NCI-H1694 treated with DMSO at 0.1 percent for 48 hours (cell line): ENCODE results near the gene RRM1.
"Not testable (repeated sequence)": the region's sequence is repeated elsewhere in the genome, so short reads cannot be mapped to it uniquely, and the experiment has no call there.

Source experiments
- DNase-seq: peaks from one replicate; lab custom pipeline; 2025; lab: John Stamatoyannopoulos, UW

The RRM1 gene

DNA sequence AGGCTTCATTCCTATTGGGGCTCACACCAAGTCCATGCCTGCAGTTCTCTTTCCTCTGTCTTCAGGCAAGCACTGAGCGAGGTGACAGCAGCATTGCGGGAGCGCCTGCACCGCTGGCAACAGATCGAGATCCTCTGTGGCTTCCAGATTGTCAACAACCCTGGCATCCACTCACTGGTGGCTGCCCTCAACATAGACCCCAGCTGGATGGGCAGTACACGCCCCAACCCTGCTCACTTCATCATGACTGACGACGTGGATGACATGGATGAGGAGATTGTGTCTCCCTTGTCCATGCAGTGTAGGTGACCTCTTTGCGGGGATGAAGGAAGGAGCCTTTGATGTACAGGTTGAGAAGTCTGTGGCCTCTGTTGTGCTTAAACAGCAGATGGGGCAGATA lies 11.4 kb upstream of the RRM1 start:
- no peak for DNase-seq

- DNase-seq, result no peak
Observed at GRCh38 chr11:4084406-4085125, 10.0 kb upstream of the RRM1 start.

- DNase-seq, result no peak
Observed at GRCh38 chr11:4085575-4085974, 9.0 kb upstream of the RRM1 start.

GRCh38 chr11:4086575-4087353 lies 7.8 kb upstream of the RRM1 start:
- DNase-seq, result no peak

DNA sequence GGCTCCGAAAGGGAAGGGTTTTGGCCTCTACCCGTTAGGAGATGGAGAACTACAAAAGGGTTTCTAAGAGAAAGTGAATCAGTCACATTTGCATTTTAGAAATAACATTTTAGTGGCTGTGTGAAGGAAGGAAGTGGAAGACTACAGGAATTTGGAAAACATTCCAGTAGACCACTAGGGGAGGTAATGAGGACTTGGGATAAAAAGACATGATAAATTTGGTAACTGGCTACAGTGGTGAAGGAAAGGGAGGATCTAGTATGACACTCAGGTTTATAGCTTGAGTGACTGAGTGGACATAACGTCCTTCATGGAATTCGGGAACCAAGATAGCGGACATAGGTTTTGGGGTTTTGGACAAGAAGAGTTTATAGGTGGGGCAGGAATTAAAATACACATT lies 7.0 kb upstream of the RRM1 start:
- no peak for DNase-seq

DNA sequence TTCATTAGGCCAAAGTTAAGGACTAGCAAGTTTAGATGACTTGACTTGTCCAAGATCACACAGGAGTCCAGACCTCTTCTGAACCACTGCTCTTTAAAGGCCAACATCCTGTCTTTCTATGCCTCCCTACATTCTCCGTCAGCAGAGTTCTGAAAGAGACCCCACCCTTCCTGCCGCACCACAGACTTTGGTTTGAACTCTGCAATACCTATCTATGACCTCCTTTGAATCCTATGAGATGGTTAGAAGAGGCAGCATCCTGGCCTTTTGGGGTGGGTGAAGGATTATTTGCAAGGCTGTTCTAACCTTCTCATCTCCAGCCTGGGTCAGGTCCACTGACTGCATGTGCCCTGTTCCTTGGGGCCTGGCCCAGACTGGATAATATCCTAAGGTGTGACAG lies 4.3 kb upstream of the RRM1 start:
- no peak for DNase-seq

GRCh38 chr11:4092026-4092425 lies 2.6 kb upstream of the RRM1 start:
- DNase-seq, result no peak

GRCh38 chr11:4093519-4094347 lies 866 bp upstream of the RRM1 start:
- DNase-seq, result no peak

DNA sequence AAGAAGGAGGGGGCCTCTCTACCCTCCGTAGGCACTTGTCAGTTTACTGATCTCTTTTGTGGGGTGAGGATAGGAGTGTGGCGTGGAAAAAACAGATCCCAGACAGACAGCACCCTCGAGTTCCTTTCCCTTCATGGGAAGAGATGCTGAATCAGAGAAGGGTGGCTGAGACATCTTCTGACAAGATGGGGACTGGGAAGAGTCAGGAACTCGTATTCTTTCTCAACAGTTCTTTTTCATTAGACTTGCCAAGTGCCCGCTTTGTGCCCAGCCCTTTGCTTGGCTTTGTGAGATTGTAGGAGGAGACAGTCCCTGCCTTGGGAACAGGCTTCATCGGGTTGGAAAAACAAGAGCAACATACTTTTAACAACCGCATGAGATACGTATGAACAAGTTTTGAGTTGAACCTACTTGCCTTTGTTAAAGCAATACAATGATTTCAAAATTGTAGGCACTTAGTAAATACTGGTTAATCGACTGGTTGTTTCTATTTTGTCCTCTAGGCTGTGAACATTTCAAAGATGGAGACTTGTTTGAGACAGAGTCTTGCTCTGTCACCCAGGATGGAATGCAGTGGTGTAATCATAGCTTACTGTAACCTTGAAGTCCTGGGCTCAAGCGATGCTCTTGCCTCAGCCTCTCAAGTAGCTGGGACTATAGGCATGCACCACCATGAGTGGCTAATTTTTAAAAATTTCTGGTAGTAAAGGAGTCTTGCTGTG lies 1.1 kb downstream of the RRM1 start:
- DNase-seq, result no peak

- no peak for DNase-seq
Observed at GRCh38 chr11:4098026-4098621, 3.5 kb downstream of the RRM1 start.

DNA sequence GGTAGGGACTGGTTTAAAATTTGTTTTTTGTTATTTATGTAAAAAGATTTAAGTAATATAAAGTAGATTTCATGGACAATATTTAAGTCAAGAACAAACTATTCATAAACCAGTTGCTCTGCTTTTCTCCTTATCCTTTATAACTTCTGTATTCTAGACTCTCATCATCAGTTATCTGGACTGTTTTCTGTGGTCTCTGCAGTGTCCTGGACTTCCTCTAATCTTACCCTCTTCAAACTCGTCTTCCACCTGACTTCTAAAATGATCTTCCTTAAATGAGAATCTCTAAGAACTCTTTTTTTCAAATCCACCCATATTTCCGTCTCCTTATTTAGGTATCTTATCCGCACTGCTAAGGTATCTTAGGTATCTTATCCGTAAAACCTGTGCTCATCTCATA lies 8.1 kb downstream of the RRM1 start:
- DNase-seq, result no peak

- no peak for DNase-seq
Observed at GRCh38 chr11:4103269-4103668, 8.7 kb downstream of the RRM1 start.

DNA sequence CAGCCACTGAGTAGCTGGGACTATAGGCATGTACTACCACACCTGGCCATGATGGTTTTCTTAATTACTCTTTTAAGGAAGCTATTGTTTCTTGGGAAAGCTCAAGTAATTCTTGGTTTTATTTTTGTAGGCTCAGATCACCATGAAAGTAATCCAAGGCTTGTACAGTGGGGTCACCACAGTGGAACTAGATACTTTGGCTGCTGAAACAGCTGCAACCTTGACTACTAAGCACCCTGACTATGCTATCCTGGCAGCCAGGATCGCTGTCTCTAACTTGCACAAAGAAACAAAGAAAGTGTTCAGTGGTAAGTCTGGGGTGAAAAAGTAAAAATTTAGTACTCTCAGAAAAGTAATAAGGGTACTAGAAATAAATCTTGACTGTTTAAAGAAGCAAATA lies 11.3 kb downstream of the RRM1 start:
- no peak for DNase-seq

- DNase-seq, result no peak
Observed at GRCh38 chr11:4111834-4112233, 17.2 kb downstream of the RRM1 start.

GRCh38 chr11:4115128-4115527 lies 20.5 kb downstream of the RRM1 start:
- DNase-seq, result no peak

DNA sequence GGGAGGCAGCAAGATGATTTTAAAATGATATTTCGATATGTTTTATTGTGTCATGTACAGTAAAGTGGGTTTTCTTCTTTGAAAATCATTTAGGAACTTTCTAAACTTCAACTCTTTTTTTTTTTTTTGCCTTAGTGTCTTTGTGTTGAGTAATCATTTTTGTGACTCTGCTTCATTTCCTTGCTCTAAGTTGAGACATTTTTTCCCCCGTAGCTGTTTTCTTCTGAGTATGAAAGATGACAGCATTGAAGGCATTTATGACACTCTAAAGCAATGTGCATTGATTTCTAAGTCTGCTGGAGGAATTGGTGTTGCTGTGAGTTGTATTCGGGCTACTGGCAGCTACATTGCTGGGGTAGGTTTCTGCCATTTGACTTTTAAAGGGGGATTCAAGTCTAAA lies 23.5 kb downstream of the RRM1 start:
- no peak for DNase-seq

- DNase-seq, result no peak
Observed at GRCh38 chr11:4123218-4123617, 28.6 kb downstream of the RRM1 start.

DNA sequence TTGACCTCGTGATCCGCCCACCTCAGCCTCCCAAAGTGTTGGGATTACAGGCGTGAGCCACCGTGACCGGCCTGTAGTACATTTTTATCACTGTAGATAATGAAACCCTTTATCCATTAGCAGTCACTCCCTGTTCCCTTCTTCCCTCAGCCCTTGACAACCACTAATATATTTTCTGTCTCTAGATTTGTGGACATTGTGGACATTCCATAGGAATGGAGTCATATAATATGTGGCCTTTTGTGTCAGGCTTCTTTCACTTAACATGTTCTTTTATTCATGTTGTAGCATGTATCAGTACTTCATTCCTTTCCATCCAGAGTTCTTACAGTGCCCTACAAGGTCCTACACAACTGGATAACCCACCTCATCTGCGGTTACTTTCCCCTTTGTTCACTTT lies 30.5 kb downstream of the RRM1 start:
- DNase-seq, result no peak

- DNase-seq, result no peak
Observed at GRCh38 chr11:4127357-4127756, 32.8 kb downstream of the RRM1 start.

DNA sequence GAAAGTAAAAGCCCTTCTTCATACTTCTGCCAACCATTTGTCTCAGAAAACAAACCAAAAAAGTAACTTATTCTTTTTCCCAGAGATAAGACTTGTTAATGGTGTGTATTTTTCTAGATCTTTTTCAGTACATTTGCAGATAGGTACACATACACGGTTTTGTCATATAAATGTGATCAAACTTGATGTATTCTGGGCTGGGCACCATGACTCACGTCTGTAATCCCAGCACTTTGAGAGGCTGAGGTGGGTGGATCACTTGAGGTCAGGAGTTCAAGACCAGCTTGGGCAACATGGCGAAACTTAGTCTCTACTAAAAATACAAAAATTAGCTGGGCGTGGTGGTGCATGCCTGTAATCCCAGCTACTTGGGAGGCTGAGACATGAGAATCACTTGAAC lies 35.6 kb downstream of the RRM1 start:
- DNase-seq, result not testable (repeated sequence)

- DNase-seq, result no peak
Observed at GRCh38 chr11:4134806-4135205, 40.2 kb downstream of the RRM1 start.

DNA sequence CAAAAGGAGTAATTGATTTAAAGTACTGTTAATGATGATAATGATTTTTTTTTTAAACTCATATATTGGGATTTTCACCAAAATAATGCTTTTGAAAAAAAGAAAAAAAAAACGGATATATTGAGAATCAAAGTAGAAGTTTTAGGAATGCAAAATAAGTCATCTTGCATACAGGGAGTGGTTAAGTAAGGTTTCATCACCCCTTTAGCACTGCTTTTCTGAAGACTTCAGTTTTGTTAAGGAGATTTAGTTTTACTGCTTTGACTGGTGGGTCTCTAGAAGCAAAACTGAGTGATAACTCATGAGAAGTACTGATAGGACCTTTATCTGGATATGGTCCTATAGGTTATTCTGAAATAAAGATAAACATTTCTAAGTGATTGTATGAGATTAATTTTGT lies 43.9 kb downstream of the RRM1 start:
- DNase-seq, result no peak
